Stimulated activated naive CD8-positive, alpha-beta T cell treated with anti-CD3 and anti-CD28 coated beads, Interleukin-15, Interleukin-2, amounts not matched to agents 100 ng/mL and 50 ng/mL, for 24 hours (primary cell): Measurements from ENCODE around the gene CEP85L.

Source experiments
- H3K27ac Mint-ChIP-seq: one replicate; pipeline ENCODE4 v1.8.0; 2021; ENCODE audit warnings: mild to moderate bottlenecking, mixed read lengths
- H3K27me3 Mint-ChIP-seq: one replicate; pipeline ENCODE4 v1.8.0; 2021; ENCODE audit warnings: mixed read lengths
- H3K36me3 Mint-ChIP-seq: one replicate; pipeline ENCODE4 v1.8.0; 2021; ENCODE audit warnings: low read depth, mixed read lengths
- H3K4me1 Mint-ChIP-seq: one replicate; pipeline ENCODE4 v1.8.0; 2021; ENCODE audit warnings: low read depth, mixed read lengths
- H3K4me3 Mint-ChIP-seq: one replicate; pipeline ENCODE4 v1.8.0; 2021; ENCODE audit warnings: mild to moderate bottlenecking, mixed read lengths
- H3K9me3 Mint-ChIP-seq: one replicate; pipeline ENCODE4 v1.8.0; 2021; ENCODE audit warnings: mixed read lengths

Gene CEP85L

GRCh38 chr6:118586746-118587485 lies 64.5 kb downstream of the CEP85L start:
- Mint-ChIP-seq H3K4me1 (peaks cover 3% of the 10 kb centered on the region), H3K9me3 (no peaks in the 10 kb centered on the region), H3K36me3 (peaks cover 39% of the 10 kb centered on the region), H3K27me3 (no peaks in the 10 kb centered on the region), H3K4me3 (no peak overlapping the region), H3K27ac (no peak overlapping the region)

DNA sequence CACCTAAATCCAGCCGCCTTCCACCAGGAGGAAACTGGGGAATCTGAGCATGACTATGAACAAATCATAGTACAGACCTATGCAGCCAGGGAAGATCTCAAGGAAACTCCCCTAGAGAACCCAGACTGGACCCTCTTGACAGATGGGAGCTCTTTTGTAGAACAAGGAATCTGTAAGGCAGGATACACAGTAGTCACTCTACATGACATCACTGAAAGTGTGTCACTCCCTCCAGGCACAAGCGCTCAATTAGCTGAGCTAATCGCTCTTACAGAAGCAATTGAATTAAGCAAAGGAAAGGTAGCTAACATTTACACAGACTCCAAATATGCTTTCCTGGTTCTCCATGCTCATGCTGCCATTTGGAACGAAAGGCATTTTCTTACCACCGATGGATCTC lies 66.5 kb downstream of the CEP85L start:
- Mint-ChIP-seq H3K27ac (no peak overlapping the region), H3K27me3 (no peaks in the 10 kb centered on the region), H3K4me3 (no peak overlapping the region), H3K4me1 (peaks cover 3% of the 10 kb centered on the region), H3K36me3 (peaks cover 42% of the 10 kb centered on the region), H3K9me3 (peaks cover 9% of the 10 kb centered on the region)

- H3K27ac Mint-ChIP-seq = peak overlapping the region; percentile 29
- H3K4me3 Mint-ChIP-seq = no peak overlapping the region
- peaks cover 22% of the 10 kb centered on the region for H3K9me3 Mint-ChIP-seq
- peaks cover 3% of the 10 kb centered on the region for H3K4me1 Mint-ChIP-seq
- peaks cover 68% of the 10 kb centered on the region for H3K36me3 Mint-ChIP-seq
- no peaks in the 10 kb centered on the region for H3K27me3 Mint-ChIP-seq
These were observed 69.9 kb downstream of the CEP85L start for GRCh38 chr6:118581489-118581959.

- no peaks in the 10 kb centered on the region for H3K27me3 Mint-ChIP-seq
- peaks cover 68% of the 10 kb centered on the region for H3K36me3 Mint-ChIP-seq
- no peak overlapping the region for H3K4me3 Mint-ChIP-seq
- H3K4me1 Mint-ChIP-seq = peaks cover 3% of the 10 kb centered on the region
- peak overlapping the region; percentile 36 for H3K27ac Mint-ChIP-seq
- peaks cover 29% of the 10 kb centered on the region for H3K9me3 Mint-ChIP-seq
These were observed 70.6 kb downstream of the CEP85L start for GRCh38 chr6:118580585-118581419.

- Mint-ChIP-seq H3K4me1 (peaks cover 3% of the 10 kb centered on the region), H3K27me3 (no peaks in the 10 kb centered on the region), H3K4me3 (no peak overlapping the region), H3K36me3 (peaks cover 74% of the 10 kb centered on the region), H3K9me3 (peaks cover 37% of the 10 kb centered on the region), H3K27ac (no peak overlapping the region)
These were observed 71.6 kb downstream of the CEP85L start for GRCh38 chr6:118579786-118580185.

GRCh38 chr6:118578617-118579016 lies 72.8 kb downstream of the CEP85L start:
- no peaks in the 10 kb centered on the region for H3K27me3 Mint-ChIP-seq
- H3K27ac Mint-ChIP-seq = no peak overlapping the region
- no peak overlapping the region for H3K4me3 Mint-ChIP-seq
- peaks cover 3% of the 10 kb centered on the region for H3K4me1 Mint-ChIP-seq
- H3K36me3 Mint-ChIP-seq = peaks cover 86% of the 10 kb centered on the region
- H3K9me3 Mint-ChIP-seq = peaks cover 48% of the 10 kb centered on the region

GRCh38 chr6:118577972-118578371 lies 73.4 kb downstream of the CEP85L start:
- Mint-ChIP-seq H3K27me3 (no peaks in the 10 kb centered on the region), H3K27ac (no peak overlapping the region), H3K4me1 (peaks cover 3% of the 10 kb centered on the region), H3K9me3 (peaks cover 48% of the 10 kb centered on the region), H3K4me3 (no peak overlapping the region), H3K36me3 (peaks cover 90% of the 10 kb centered on the region)

GRCh38 chr6:118574051-118574865 lies 77.1 kb downstream of the CEP85L start:
- Mint-ChIP-seq H3K4me3 (no peak overlapping the region), H3K27ac (peak overlapping the region; percentile 37), H3K9me3 (peaks cover 36% of the 10 kb centered on the region), H3K27me3 (no peaks in the 10 kb centered on the region), H3K4me1 (peaks cover 7% of the 10 kb centered on the region), H3K36me3 (peaks cover 59% of the 10 kb centered on the region)

DNA sequence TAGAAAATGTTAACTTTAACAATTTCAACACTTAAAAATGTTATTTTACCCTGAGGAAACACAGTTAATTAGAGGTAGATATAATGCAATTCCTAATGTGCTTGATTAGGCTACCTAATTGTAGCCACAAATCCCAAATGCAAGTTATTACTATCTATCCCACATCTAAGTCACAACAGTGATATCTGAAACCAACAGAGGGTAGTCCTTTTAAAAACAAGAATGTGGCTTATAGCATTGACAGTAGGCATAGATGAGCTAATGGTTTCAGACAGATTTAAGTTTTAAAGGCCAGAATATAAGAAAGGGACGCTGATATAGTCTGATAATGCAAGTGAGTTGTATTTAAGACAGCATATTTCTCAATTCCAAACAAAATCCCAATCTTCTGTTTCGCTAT lies 80.3 kb downstream of the CEP85L start:
- no peak overlapping the region for H3K4me3 Mint-ChIP-seq
- H3K9me3 Mint-ChIP-seq = peaks cover 22% of the 10 kb centered on the region
- H3K27me3 Mint-ChIP-seq = no peaks in the 10 kb centered on the region
- peaks cover 7% of the 10 kb centered on the region for H3K4me1 Mint-ChIP-seq
- H3K36me3 Mint-ChIP-seq = peaks cover 30% of the 10 kb centered on the region
- H3K27ac Mint-ChIP-seq = no peak overlapping the region

- Mint-ChIP-seq H3K9me3 (peaks cover 8% of the 10 kb centered on the region), H3K4me1 (peaks cover 14% of the 10 kb centered on the region), H3K27ac (no peak overlapping the region), H3K27me3 (no peaks in the 10 kb centered on the region), H3K36me3 (peaks cover 25% of the 10 kb centered on the region), H3K4me3 (no peak overlapping the region)
These were observed 81.9 kb downstream of the CEP85L start for GRCh38 chr6:118569498-118569897.

DNA sequence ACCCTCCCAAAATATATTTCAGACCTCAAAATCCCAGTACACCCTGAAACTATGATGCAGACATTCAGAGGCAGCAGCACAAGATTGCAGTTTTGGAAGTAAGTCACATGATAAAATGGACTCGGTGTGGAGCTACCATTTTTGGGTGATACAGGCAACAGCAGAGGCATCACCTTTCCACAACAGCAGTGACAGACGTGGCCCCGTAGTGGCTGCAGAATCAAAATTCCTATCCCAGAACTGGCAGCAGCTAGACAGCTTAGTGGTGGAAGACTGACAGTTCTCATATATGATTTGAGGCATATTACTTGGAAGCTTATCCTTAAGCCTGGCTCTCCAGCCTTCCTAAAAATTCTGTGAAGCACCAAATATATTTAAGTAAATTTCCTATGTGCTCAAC lies 83.4 kb downstream of the CEP85L start:
- H3K4me1 Mint-ChIP-seq = peaks cover 14% of the 10 kb centered on the region

GRCh38 chr6:118565311-118565960 lies 86.0 kb downstream of the CEP85L start:
- Mint-ChIP-seq H3K27me3 (no peaks in the 10 kb centered on the region), H3K9me3 (no peaks in the 10 kb centered on the region), H3K4me1 (peaks cover 12% of the 10 kb centered on the region), H3K4me3 (no peak overlapping the region), H3K36me3 (peaks cover 20% of the 10 kb centered on the region), H3K27ac (peak overlapping the region; percentile 65)

More for the DNA sequence above, 83.4 kb downstream of the CEP85L start:
- Mint-ChIP-seq H3K27me3 (no peaks in the 10 kb centered on the region), H3K4me3 (no peak overlapping the region), H3K27ac (no peak overlapping the region), H3K9me3 (no peaks in the 10 kb centered on the region), H3K36me3 (peaks cover 15% of the 10 kb centered on the region)

GRCh38 chr6:118562959-118563358 lies 88.4 kb downstream of the CEP85L start:
- Mint-ChIP-seq H3K9me3 (no peaks in the 10 kb centered on the region), H3K36me3 (peaks cover 32% of the 10 kb centered on the region), H3K27me3 (no peaks in the 10 kb centered on the region), H3K4me1 (peaks cover 34% of the 10 kb centered on the region), H3K4me3 (no peak overlapping the region), H3K27ac (no peak overlapping the region)

DNA sequence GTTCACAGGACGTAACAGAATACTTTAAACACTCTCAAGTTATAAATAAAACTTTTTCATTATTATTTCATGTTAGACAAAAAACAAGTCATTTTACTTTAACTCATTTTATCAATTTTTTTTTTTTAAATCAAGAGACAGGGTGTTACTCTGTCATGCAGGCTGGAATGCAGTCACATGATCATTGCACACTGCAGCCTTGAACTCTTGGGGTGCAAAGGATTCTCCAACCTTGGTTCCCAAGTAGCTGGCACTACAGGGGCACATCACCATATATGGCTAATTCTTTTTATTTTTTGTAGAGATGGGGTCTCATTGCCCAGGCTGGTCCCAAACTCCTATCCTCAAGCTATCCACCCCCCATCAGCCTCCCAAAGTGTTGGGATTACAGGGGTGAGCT lies 89.1 kb downstream of the CEP85L start:
- Mint-ChIP-seq H3K4me1 (peaks cover 40% of the 10 kb centered on the region), H3K27ac (no peak overlapping the region), H3K4me3 (no peak overlapping the region), H3K27me3 (no peaks in the 10 kb centered on the region), H3K36me3 (peaks cover 36% of the 10 kb centered on the region), H3K9me3 (no peaks in the 10 kb centered on the region)
